PFSK-1 (cell line): Measurements from ENCODE around the gene SLC9A3.

Experiments used
- FOXP2 ChIP-seq: optimal IDR thresholded peaks from 2 replicates; pipeline ENCODE3; 2011; ENCODE audit warnings: borderline replicate concordance, control low read depth, inconsistent platforms; ENCODE audit not compliant: insufficient read depth; ENCODE audit errors: extremely low read length, extremely low read depth
- POLR2AphosphoS5 ChIP-seq: IDR thresholded peaks from 2 replicates; pipeline ENCODE4 v1.6.1; 2012; ENCODE audit warnings: low read depth, mild to moderate bottlenecking, control low read depth, low read length, moderate library complexity
- SIN3A ChIP-seq: IDR thresholded peaks from 2 replicates; pipeline ENCODE4 v1.6.1; 2012; ENCODE audit warnings: mild to moderate bottlenecking, low read length, moderate library complexity, borderline replicate concordance; ENCODE audit not compliant: insufficient read depth
- TAF1 ChIP-seq: IDR thresholded peaks from 2 replicates; pipeline ENCODE4 v1.6.1; 2012; ENCODE audit warnings: low read length, control low read depth, borderline replicate concordance; ENCODE audit not compliant: insufficient read depth
- TF ChIP-seq, protein P1 (sequence below), 2 experiments: IDR thresholded peaks; 2 replicates each; pipeline versions ENCODE4 v1.6.1 to v1.8.0; 2011 to 2012; ENCODE audit warnings: low read depth in 2 of 2, low read length in 2 of 2, control low read depth in 1 of 2, inconsistent platforms in 1 of 2, mild to moderate bottlenecking in 1 of 2, moderate library complexity in 1 of 2; ENCODE audit not compliant: insufficient read depth in 1 of 2

Gene SLC9A3

GRCh38 chr5:528629-529511 lies 4.6 kb upstream of the SLC9A3 start:
- no peak for TF ChIP-seq FOXP2
- TF ChIP-seq, protein P1, sequence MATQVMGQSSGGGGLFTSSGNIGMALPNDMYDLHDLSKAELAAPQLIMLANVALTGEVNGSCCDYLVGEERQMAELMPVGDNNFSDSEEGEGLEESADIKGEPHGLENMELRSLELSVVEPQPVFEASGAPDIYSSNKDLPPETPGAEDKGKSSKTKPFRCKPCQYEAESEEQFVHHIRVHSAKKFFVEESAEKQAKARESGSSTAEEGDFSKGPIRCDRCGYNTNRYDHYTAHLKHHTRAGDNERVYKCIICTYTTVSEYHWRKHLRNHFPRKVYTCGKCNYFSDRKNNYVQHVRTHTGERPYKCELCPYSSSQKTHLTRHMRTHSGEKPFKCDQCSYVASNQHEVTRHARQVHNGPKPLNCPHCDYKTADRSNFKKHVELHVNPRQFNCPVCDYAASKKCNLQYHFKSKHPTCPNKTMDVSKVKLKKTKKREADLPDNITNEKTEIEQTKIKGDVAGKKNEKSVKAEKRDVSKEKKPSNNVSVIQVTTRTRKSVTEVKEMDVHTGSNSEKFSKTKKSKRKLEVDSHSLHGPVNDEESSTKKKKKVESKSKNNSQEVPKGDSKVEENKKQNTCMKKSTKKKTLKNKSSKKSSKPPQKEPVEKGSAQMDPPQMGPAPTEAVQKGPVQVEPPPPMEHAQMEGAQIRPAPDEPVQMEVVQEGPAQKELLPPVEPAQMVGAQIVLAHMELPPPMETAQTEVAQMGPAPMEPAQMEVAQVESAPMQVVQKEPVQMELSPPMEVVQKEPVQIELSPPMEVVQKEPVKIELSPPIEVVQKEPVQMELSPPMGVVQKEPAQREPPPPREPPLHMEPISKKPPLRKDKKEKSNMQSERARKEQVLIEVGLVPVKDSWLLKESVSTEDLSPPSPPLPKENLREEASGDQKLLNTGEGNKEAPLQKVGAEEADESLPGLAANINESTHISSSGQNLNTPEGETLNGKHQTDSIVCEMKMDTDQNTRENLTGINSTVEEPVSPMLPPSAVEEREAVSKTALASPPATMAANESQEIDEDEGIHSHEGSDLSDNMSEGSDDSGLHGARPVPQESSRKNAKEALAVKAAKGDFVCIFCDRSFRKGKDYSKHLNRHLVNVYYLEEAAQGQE (IDR thresholded peaks at IDR 0.05; ENCODE audit: insufficient read depth in 1 of 2, low read depth in 2 of 2, low read length in 2 of 2): no peak
- TF ChIP-seq SIN3A: no peak
- no peak for TF ChIP-seq TAF1
- no peak for TF ChIP-seq POLR2AphosphoS5

DNA sequence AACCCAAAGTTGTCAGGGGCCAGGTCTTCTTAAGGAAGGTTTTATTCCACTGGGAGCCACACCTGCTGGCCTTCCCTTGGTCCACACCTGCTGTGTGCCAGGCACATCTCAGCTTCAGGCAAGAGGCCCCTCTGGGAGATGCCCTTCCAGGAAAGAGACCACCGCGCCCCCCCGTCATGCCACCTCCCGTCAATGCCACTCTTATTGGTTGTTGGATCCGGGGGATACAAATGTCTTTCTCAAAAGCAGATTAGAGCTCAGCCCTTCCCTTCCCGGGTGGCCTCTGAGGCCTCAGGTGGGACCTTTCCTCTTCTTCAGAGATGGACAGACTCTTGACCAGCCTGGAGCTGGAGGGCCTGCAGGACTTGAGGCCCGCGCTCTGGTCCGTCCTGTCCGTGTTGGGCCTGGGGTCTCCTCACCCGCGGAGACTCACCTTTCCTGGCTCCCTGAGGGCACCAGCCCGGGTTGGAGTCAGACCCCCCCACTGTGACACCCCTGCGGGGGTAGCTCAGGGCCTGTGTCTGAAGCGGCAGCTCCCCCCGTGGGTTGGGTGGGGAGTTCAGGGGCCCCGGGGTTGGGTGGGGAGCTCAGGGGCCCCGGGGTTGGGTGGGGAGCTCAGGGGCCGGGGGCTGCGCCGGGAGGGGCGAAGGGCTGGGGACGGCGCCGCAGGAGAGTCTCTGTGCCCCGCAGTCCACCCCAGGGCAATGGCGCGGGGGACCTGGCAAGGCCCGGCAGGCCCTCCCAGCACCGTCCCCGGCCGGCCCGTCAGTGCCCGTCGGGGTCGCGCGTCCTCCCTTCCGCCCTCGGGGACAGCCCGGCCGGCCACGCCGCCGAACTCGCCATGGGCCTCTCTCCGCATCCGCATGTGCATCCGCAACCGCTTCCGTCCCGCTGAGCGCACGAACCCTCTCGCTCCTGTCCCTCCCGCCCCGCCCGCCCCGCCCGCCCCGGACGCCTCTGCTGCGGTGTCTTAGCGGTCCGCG lies 3.7 kb upstream of the SLC9A3 start:
- no peak for TF ChIP-seq TAF1
- TF ChIP-seq FOXP2: no peak
- TF ChIP-seq POLR2AphosphoS5: no peak
- TF ChIP-seq, protein P1 (IDR thresholded peaks at IDR 0.05; ENCODE audit: insufficient read depth in 1 of 2, low read depth in 2 of 2, low read length in 2 of 2): no peak
- no peak for TF ChIP-seq SIN3A

- TF ChIP-seq POLR2AphosphoS5 (no peak), SIN3A (no peak), TAF1 (no peak), FOXP2 (no peak)
- TF ChIP-seq, protein P1 (IDR thresholded peaks at IDR 0.05; ENCODE audit: insufficient read depth in 1 of 2, low read depth in 2 of 2, low read length in 2 of 2): no peak
Observed at GRCh38 chr5:526456-527088, 2.3 kb upstream of the SLC9A3 start.

GRCh38 chr5:525916-526315 lies 1.7 kb upstream of the SLC9A3 start:
- TF ChIP-seq SIN3A (no peak), TAF1 (no peak), POLR2AphosphoS5 (no peak), FOXP2 (no peak)
- TF ChIP-seq, protein P1 (IDR thresholded peaks at IDR 0.05; ENCODE audit: insufficient read depth in 1 of 2, low read depth in 2 of 2, low read length in 2 of 2): no peak
